Retinal pigment epithelial cell (primary cell): ENCODE data around the gene ITLN2.
A peak's percentile ranks its signal among the peaks of the same experiment; 100 is the strongest.
"Not testable (repeated sequence)": the region's sequence is repeated elsewhere in the genome, so short reads cannot be mapped to it uniquely, and the experiment has no call there.

Experiments
- DNase-seq: peaks from one replicate; pipeline ENCODE4 v3.0.0-alpha.2; 2010; ENCODE audit warnings: low read depth
- H3K4me3 ChIP-seq: 2 replicates; pipeline ENCODE4 v1.5.1; 2011; ENCODE audit warnings: mild to moderate bottlenecking, low read length, control low read depth, moderate library complexity
- CTCF ChIP-seq: conservative IDR thresholded peaks from 2 replicates; pipeline ENCODE4 v1.5.1; 2011; ENCODE audit warnings: low read depth, low read length, control low read depth, inconsistent platforms

The ITLN2 gene

GRCh38 chr1:160993544-160994193 lies 39.1 kb upstream of the ITLN2 start:
- peak; percentile 38 for TF ChIP-seq CTCF
- DNase-seq, result no peak
- no peak overlapping the region for H3K4me3 ChIP-seq

- DNase-seq, H3K4me3 ChIP-seq: not testable (repeated sequence)
These were observed 37.4 kb upstream of the ITLN2 start for GRCh38 chr1:160992036-160992435.

- no peak for DNase-seq
- no peak for TF ChIP-seq CTCF
- H3K4me3 ChIP-seq, result no peak overlapping the region
These were observed 32.9 kb upstream of the ITLN2 start for GRCh38 chr1:160987359-160988050.

- no peak for DNase-seq
- H3K4me3 ChIP-seq, result no peak overlapping the region
- no peak for TF ChIP-seq CTCF
These were observed 31.1 kb upstream of the ITLN2 start for GRCh38 chr1:160985723-160986122.

- no peak for TF ChIP-seq CTCF
- DNase-seq, result no peak
- H3K4me3 ChIP-seq, result peak overlapping the region; percentile 7
These were observed 27.2 kb upstream of the ITLN2 start for GRCh38 chr1:160981584-160982411.

- no peak overlapping the region for H3K4me3 ChIP-seq
- DNase-seq, result no peak
- TF ChIP-seq CTCF, result no peak
These were observed 24.7 kb upstream of the ITLN2 start for GRCh38 chr1:160979286-160979685.

- DNase-seq, result no peak
- no peak overlapping the region for H3K4me3 ChIP-seq
- no peak for TF ChIP-seq CTCF
These were observed 23.9 kb upstream of the ITLN2 start for GRCh38 chr1:160978510-160978927.
